GM21381 (cell line): ENCODE measurements around the gene LCK.

ENCODE experiments used
- ATAC-seq: cut with Tn5 transposase; IDR thresholded peaks from one replicate; pipeline ENCODE4 v1.9.1; 2021; ENCODE audit warnings: mild to moderate bottlenecking, moderate library complexity; ENCODE audit not compliant: unreplicated experiment

LCK gene

GRCh38 chr1:32311709-32312393 lies 60.8 kb downstream of the LCK start:
- ATAC-seq, result no peak

- ATAC-seq, result no peak
Observed at GRCh38 chr1:32316903-32317277, 65.8 kb downstream of the LCK start.

DNA sequence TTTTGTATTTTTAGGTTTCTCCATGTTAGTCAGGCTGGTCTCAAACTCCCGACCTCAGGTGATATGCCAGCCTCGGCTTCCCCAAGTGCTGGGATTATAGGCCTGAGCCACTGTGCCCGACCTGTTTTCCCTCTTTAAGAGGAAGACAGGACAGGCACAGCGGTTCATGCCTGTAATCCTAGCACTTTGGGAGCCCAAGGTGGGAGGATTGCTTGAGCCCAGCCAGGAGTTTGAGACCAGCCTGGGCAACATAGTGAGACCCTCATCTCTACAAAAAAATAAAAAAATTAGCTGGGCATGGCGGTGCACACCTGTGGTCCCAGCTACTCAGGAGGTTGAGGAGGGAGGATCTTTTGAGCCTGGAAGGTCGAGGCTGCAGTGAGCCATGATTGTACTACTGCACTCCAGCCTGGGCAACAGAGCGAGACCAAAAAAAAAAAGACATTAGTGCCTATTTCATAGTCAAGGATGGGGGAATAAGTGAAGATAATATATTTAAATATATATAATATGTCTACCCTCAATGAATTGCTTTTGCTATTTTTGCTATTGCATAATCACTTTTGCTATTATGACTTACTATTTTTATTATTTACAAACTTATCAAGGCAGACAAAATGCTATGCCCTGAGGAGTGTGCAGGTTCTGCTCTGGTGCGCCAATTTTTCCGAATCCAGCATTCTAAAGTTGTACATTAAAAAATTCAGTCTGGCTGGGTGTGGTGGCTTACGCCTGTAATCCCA lies 67.2 kb downstream of the LCK start:
- no peak for ATAC-seq

DNA sequence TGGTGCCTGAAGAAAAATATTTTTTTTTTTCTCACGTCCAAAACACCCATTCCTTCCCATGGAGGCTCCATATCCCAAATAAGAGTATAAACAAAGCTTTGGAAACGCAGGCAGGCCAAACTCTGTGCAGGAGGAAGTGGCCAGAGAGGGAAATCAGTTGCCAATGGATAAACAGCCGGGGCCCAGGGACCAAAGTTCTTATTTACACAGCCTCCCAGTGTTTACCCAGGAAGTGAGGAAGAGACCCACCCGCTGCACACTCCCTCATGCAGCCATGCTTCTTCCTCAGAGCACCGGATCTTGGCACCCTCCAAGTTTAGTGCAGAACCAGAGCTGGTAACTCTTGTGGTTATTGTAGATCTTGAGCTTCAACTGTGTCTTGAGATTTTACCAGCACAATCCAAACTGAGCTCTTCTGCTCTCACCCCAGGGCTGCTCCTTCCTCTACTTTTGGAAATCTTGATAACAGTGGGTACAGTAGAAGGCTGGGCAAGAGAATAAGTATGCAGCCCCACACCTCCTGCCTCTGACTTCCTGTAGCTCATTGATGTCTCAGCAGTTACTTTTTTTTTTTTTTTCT lies 70.7 kb downstream of the LCK start:
- ATAC-seq, result no peak

GRCh38 chr1:32327204-32327603 lies 76.1 kb downstream of the LCK start:
- no peak for ATAC-seq

GRCh38 chr1:32329931-32330466 lies 78.9 kb downstream of the LCK start:
- ATAC-seq, result no peak

DNA sequence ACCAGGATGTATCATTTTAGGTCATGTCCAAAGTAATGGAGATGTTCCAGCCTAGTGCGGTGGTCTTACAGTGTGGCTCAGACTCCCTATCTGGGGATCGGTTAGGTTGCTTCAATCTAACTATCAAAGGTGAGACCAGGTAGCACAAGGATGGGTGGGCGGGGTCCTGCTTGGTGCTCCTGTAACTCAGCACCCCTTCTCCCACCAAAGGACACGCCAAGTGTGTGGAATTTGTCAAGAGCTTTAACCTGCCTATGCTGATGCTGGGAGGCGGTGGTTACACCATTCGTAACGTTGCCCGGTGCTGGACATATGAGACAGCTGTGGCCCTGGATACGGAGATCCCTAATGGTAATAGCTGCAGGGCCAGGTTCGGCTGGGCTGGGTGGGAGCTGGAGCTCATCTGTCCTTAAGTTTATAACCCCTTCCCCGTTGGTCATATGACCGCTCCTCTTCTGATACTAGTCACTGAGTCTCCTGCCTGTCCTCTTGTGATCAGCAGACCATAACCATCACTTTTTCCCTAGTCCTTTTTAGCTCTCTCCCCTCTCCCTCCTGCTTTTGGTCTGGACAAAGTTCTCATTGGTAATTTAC lies 79.6 kb downstream of the LCK start:
- ATAC-seq, result no peak

GRCh38 chr1:32331549-32331948 lies 80.5 kb downstream of the LCK start:
- no peak for ATAC-seq

GRCh38 chr1:32332290-32333079 lies 81.4 kb downstream of the LCK start:
- no peak for ATAC-seq

GRCh38 chr1:32333251-32333963 lies 82.3 kb downstream of the LCK start:
- ATAC-seq, result no peak

GRCh38 chr1:32334274-32334861 lies 83.3 kb downstream of the LCK start:
- no peak for ATAC-seq

GRCh38 chr1:32334864-32335534 lies 83.9 kb downstream of the LCK start:
- peak; percentile 9 for ATAC-seq

- no peak for ATAC-seq
Observed at GRCh38 chr1:32335535-32335789, 84.4 kb downstream of the LCK start.
